Hepatocyte (in vitro differentiated cells): ENCODE measurements around the gene NINJ2. TPM values are rescaled to one million over a fixed set of nuclear protein-coding genes. Genes with fewer than 3 reads are reported as not detected.

Source experiments
- DNase-seq: peaks from one replicate; pipeline ENCODE4 v3.0.0-alpha.2; 2016; ENCODE audit warnings: low spot score
- H2AFZ ChIP-seq: fragments of 200-600 bp; sonication (generic); 2 replicates; pipeline ENCODE4 v1.6.0; 2016; ENCODE audit warnings: antibody characterized with exemption, mild to moderate bottlenecking
- H3K27ac ChIP-seq: fragments of 200-600 bp; sonication (generic); 2 replicates; pipeline ENCODE4 v1.5.1; 2016; ENCODE audit warnings: mild to moderate bottlenecking
- H3K27me3 ChIP-seq: fragments of 200-600 bp; sonication (generic); 2 replicates; pipeline ENCODE4 v1.6.1; 2016
- H3K36me3 ChIP-seq: fragments of 200-600 bp; sonication (generic); replicated peaks from 2 replicates; pipeline ENCODE4 v1.5.1; 2016; ENCODE audit warnings: low read depth; ENCODE audit not compliant: insufficient read depth
- H3K4me1 ChIP-seq: fragments of 200-600 bp; sonication (generic); 2 replicates; pipeline ENCODE4 v1.5.1; 2016; ENCODE audit warnings: mild to moderate bottlenecking, moderate library complexity; ENCODE audit not compliant: insufficient read depth
- H3K4me2 ChIP-seq: fragments of 200-600 bp; sonication (generic); 2 replicates; pipeline ENCODE4 v1.6.0; 2016
- H3K4me3 ChIP-seq: fragments of 200-600 bp; sonication (generic); 2 replicates; pipeline ENCODE4 v1.5.1; 2016; ENCODE audit warnings: mild to moderate bottlenecking
- H3K79me2 ChIP-seq: fragments of 200-600 bp; sonication (generic); 2 replicates; pipeline ENCODE4 v1.6.0; 2017; ENCODE audit warnings: mild to moderate bottlenecking
- H3K9me2 ChIP-seq: fragments of 200-600 bp; sonication (generic); replicated peaks from 2 replicates; pipeline ENCODE4 v1.6.0; 2017; ENCODE audit warnings: mild to moderate bottlenecking; ENCODE audit not compliant: insufficient read depth
- H3K9me3 ChIP-seq: fragments of 200-600 bp; sonication (generic); 2 replicates; pipeline ENCODE4 v1.5.1; 2016; ENCODE audit warnings: low read depth, mild to moderate bottlenecking
- H4K20me1 ChIP-seq: fragments of 200-600 bp; sonication (generic); 2 replicates; pipeline ENCODE4 v1.6.0; 2016; ENCODE audit warnings: mild to moderate bottlenecking; ENCODE audit not compliant: insufficient read depth, poor library complexity, severe bottlenecking
- CTCF ChIP-seq: fragments of 200-600 bp; sonication (generic); IDR thresholded peaks from 2 replicates; pipeline ENCODE4 v1.5.1; 2016; ENCODE audit warnings: antibody characterized with exemption, mild to moderate bottlenecking; ENCODE audit not compliant: poor library complexity
- EZH2 ChIP-seq: fragments of 200-600 bp; sonication (generic); IDR thresholded peaks from 2 replicates; pipeline ENCODE4 v1.6.1; 2016; ENCODE audit warnings: antibody characterized with exemption, mild to moderate bottlenecking, borderline replicate concordance
- EZH2phosphoT487 ChIP-seq: fragments of 200-600 bp; sonication (generic); IDR thresholded peaks from one replicate; pipeline ENCODE4 v1.6.1; 2018; ENCODE audit warnings: antibody characterized with exemption, mild to moderate bottlenecking, low read depth, moderate library complexity; ENCODE audit not compliant: unreplicated experiment, severe bottlenecking
- WGBS: methylation state at CpG from one replicate; pipeline ENCODE4 v1.1.6; 2016; ENCODE audit warnings: low lambda C conversion rate; ENCODE audit errors: missing lambda C conversion rate; 5-methylcytosine and 5-hydroxymethylcytosine counted together
- polyA plus RNA-seq: library from polyadenylated mRNA; unstranded; fragments of >200 nt; fragmentation: Nextera tagmentation; extraction: Ambion mirVana; gene quantifications from 2 replicates; pipeline ENCODE4 v1.2.1, GENCODE V29; 2016
- total RNA-seq: library from RNA; depleted of rRNA; stranded (reverse); fragments of >200 nt; gene quantifications from 2 replicates; pipeline ENCODE4 v1.2.3, GENCODE V29; 2014

The NINJ2 gene
- total and polyA plus RNA-seq, 2 experiments from 2014 or later, result 0.70 to 2.1 TPM

GRCh38 chr12:681568-682256, 18.5 kb upstream of the NINJ2 start:
- H3K9me3 ChIP-seq, result no peaks in the 10 kb centered on the region
- no peaks in the 10 kb centered on the region for H3K79me2 ChIP-seq
- WGBS, result 97% methylated on average over 9 of the region's 10 CpGs
- H3K27ac ChIP-seq, result no peak overlapping the region
- H2AFZ ChIP-seq, result no peak overlapping the region
- H3K27me3 ChIP-seq, result no peaks in the 10 kb centered on the region
- H3K36me3 ChIP-seq, result no peaks in the 10 kb centered on the region
- TF ChIP-seq EZH2phosphoT487 (no peak), CTCF (no peak), EZH2 (no peak)
- DNase-seq, result no peak
- H3K4me2 ChIP-seq, result no peak overlapping the region
- H3K4me1 ChIP-seq, result no peaks in the 10 kb centered on the region
- no peaks in the 10 kb centered on the region for H4K20me1 ChIP-seq
- no peak overlapping the region for H3K4me3 ChIP-seq
- H3K9me2 ChIP-seq, result no peaks in the 10 kb centered on the region

- no peaks in the 10 kb centered on the region for H3K9me3 ChIP-seq
- no peak overlapping the region for H3K27ac ChIP-seq
- no peak for DNase-seq
- no peaks in the 10 kb centered on the region for H3K36me3 ChIP-seq
- H4K20me1 ChIP-seq, result no peaks in the 10 kb centered on the region
- WGBS, result 96% methylated on average over 17 of the region's 17 CpGs
- H3K79me2 ChIP-seq, result no peaks in the 10 kb centered on the region
- H3K27me3 ChIP-seq, result no peaks in the 10 kb centered on the region
- TF ChIP-seq CTCF, result no peak
- no peak for TF ChIP-seq EZH2
- no peak for TF ChIP-seq EZH2phosphoT487
- no peaks in the 10 kb centered on the region for H3K4me1 ChIP-seq
- H3K4me3 ChIP-seq, result no peak overlapping the region
- H3K9me2 ChIP-seq, result no peaks in the 10 kb centered on the region
- no peak overlapping the region for H2AFZ ChIP-seq
- no peak overlapping the region for H3K4me2 ChIP-seq
Observed at GRCh38 chr12:678747-679712, 15.8 kb upstream of the NINJ2 start.

GRCh38 chr12:675562-675961, 12.3 kb upstream of the NINJ2 start:
- 93% methylated on average over 4 of the region's 4 CpGs for WGBS
- no peak overlapping the region for H3K27ac ChIP-seq
- no peak overlapping the region for H3K4me3 ChIP-seq
- H3K79me2 ChIP-seq, result no peaks in the 10 kb centered on the region
- H3K4me1 ChIP-seq, result no peaks in the 10 kb centered on the region
- no peak overlapping the region for H3K4me2 ChIP-seq
- H2AFZ ChIP-seq, result no peak overlapping the region
- H3K36me3 ChIP-seq, result no peaks in the 10 kb centered on the region
- TF ChIP-seq EZH2, result no peak
- no peak for TF ChIP-seq EZH2phosphoT487
- H3K9me2 ChIP-seq, result no peaks in the 10 kb centered on the region
- H3K9me3 ChIP-seq, result no peaks in the 10 kb centered on the region
- no peaks in the 10 kb centered on the region for H3K27me3 ChIP-seq
- H4K20me1 ChIP-seq, result no peaks in the 10 kb centered on the region
- no peak for DNase-seq
